Activated T-cell treated with anti-CD3 and anti-CD28 coated beads, Interleukin-2, amount 50 U/mL, for 24 hours (primary cell): ENCODE measurements around the gene ZNF708.
"Not testable (repeated sequence)": the region's sequence is repeated elsewhere in the genome, so short reads cannot be mapped to it uniquely, and the experiment has no call there.

Experiments
- DNase-seq: peaks from one replicate; pipeline ENCODE4 v3.0.0-alpha.2; 2020
- H3K27ac Mint-ChIP-seq: 2 replicates; pipeline ENCODE4 v1.8.0; 2020; ENCODE audit warnings: mild to moderate bottlenecking, mixed read lengths
- H3K27me3 Mint-ChIP-seq: 2 replicates; pipeline ENCODE4 v1.8.0; 2020; ENCODE audit warnings: mixed read lengths
- H3K36me3 Mint-ChIP-seq: 2 replicates; pipeline ENCODE4 v1.8.0; 2020; ENCODE audit warnings: low read depth, mixed read lengths
- H3K4me1 Mint-ChIP-seq: 2 replicates; pipeline ENCODE4 v1.8.0; 2020; ENCODE audit warnings: low read depth, mixed read lengths
- H3K4me3 Mint-ChIP-seq: 2 replicates; pipeline ENCODE4 v1.8.0; 2020; ENCODE audit warnings: mild to moderate bottlenecking, moderate library complexity, mixed read lengths
- H3K9me3 Mint-ChIP-seq: 2 replicates; pipeline ENCODE4 v1.8.0; 2020; ENCODE audit warnings: mixed read lengths

ZNF708 gene

DNA sequence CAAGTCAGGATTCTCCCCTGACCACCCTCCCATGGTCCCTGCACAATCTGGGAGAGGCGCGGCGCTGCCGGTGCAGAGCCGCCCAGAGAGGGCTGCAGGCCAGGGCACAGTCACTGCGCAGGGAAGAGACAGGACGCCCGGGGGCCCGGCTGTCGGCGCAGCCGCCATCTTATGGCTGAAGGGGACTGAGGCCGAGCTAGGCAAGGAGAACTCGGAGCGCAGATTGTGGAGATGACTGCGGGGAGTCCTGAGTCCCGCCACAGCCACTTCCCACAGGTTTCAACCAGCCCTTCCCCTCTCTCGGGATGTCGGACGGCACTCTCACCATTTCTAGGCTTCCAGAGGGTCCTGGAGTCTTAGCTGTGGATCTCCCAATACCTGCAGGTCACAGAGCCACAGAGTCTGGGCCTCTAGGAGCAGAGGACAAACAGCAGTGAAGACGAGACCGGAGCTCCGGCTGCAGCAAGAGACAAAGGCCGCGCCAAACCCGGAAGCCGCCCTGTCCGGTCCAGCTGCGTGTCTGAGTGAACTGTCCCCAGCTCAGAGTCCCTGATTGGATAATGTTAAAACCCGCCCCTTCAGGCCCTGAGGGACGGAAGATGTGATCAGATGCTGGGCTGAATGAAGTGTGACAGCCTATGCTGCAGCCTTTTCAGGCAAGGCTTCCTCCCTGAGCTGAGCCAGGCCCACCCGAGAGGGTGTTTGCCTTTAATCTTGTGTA, at the start of gene ZNF708:
Gene ZNF708 (minus strand): TSS at position 526 of the 721 bp plus-strand sequence. CDS start 198 bp downstream, at position 328.
- H3K27me3 Mint-ChIP-seq, result no peaks in the 10 kb centered on the region
- peaks cover 16% of the 10 kb centered on the region for H3K9me3 Mint-ChIP-seq
- H3K36me3 Mint-ChIP-seq, result peaks cover 51% of the 10 kb centered on the region
- peak within 1 kb of the TSS; percentile 99 for H3K4me3 Mint-ChIP-seq
- peak within 1 kb of the TSS; percentile 99 for H3K27ac Mint-ChIP-seq
- H3K4me1 Mint-ChIP-seq, result peaks cover 35% of the 10 kb centered on the region
- peak; percentile 81 for DNase-seq

DNA sequence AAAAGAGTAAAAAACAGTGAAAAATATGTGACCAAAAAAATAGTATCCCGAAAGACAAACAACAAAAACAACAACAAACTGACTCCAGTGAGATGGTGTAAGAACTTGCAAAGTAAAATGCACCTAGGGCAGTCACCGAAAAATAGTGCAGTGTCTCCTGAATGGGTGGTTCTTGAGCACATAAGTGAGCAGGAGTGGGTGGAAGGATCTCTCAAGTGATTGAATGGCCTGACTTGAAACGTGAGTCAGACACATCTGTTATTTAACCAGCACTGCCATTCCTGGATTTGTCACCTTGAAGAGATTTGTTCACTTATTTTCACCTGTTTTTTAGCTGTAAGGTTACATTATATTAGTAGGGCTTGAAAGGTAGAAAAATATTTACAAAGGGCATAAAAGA, 33.1 kb upstream of the ZNF708 start:
- Mint-ChIP-seq H3K9me3 (peaks cover 5% of the 10 kb centered on the region), H3K4me3 (no peak overlapping the region), H3K27me3 (no peaks in the 10 kb centered on the region), H3K4me1 (peaks cover 9% of the 10 kb centered on the region), H3K36me3 (peaks cover 78% of the 10 kb centered on the region), H3K27ac (no peak overlapping the region)
- no peak for DNase-seq

GRCh38 chr19:21358768-21359451, 29.7 kb upstream of the ZNF708 start, which contains the start of gene ZNF738:
ZNF738 (plus strand) TSS chr19:21359000; CDS start chr19:21359141, 141 bp downstream.
- DNase-seq, result peak; percentile 86
- peaks cover 9% of the 10 kb centered on the region for H3K4me1 Mint-ChIP-seq
- H3K4me3 Mint-ChIP-seq, result peak within 1 kb of the TSS; percentile 100
- H3K9me3 Mint-ChIP-seq, result peaks cover 2% of the 10 kb centered on the region
- H3K27ac Mint-ChIP-seq, result peak within 1 kb of the TSS; percentile 98
- H3K36me3 Mint-ChIP-seq, result peaks cover 47% of the 10 kb centered on the region
- H3K27me3 Mint-ChIP-seq, result no peaks in the 10 kb centered on the region

GRCh38 chr19:21352830-21353229, 23.6 kb upstream of the ZNF708 start:
- Mint-ChIP-seq H3K27me3 (no peaks in the 10 kb centered on the region), H3K36me3 (peaks cover 1% of the 10 kb centered on the region), H3K4me1 (peaks cover 3% of the 10 kb centered on the region), H3K4me3 (no peak overlapping the region), H3K27ac (no peak overlapping the region), H3K9me3 (peaks cover 20% of the 10 kb centered on the region)
- no peak for DNase-seq

DNA sequence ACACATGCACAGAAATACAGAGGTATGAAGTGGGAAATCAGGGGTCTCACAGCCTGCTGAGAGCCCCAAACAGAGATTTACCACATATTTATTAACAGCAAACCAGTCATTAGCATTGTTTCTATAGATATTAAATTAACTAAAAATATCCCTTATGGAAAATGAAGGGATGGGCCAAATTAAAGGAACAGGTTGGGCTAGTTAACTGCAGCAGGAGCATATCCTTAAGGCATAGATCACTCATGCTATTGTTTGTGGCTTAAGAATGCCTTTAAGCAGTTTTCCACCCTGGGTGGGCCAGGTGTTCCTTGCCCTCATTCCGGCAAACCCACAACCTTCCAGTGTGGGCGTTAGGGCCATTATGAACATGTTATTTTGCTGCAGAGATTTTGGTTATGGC, 15.6 kb upstream of the ZNF708 start:
- not testable (repeated sequence) for H3K27me3 Mint-ChIP-seq, H3K36me3 Mint-ChIP-seq, DNase-seq, H3K27ac Mint-ChIP-seq, H3K4me1 Mint-ChIP-seq, H3K4me3 Mint-ChIP-seq
- peaks cover 28% of the 10 kb centered on the region for H3K9me3 Mint-ChIP-seq

DNA sequence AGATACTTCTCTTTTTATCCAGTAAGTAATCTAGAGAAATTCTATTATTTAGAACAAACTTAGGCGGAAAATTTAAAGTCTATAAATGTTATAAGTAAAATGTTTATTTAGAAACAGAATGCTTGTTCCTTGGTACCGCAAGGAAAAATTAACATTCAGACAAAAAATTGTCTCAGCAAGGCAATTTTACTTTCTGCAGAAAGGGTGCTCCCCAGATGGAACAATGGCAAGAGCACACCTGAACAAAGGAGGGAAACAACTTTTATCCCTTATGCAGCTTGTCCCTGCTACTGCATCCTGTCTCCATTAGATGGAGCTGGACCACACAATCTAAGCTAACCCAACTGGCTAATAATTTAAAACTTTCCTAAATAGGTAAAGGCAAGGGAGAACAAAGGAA, 6.5 kb upstream of the ZNF708 start:
- Mint-ChIP-seq H3K4me3 (no peak overlapping the region), H3K36me3 (peaks cover 10% of the 10 kb centered on the region), H3K27me3 (no peaks in the 10 kb centered on the region), H3K4me1 (no peaks in the 10 kb centered on the region), H3K9me3 (peaks cover 33% of the 10 kb centered on the region), H3K27ac (no peak overlapping the region)
- DNase-seq, result no peak

DNA sequence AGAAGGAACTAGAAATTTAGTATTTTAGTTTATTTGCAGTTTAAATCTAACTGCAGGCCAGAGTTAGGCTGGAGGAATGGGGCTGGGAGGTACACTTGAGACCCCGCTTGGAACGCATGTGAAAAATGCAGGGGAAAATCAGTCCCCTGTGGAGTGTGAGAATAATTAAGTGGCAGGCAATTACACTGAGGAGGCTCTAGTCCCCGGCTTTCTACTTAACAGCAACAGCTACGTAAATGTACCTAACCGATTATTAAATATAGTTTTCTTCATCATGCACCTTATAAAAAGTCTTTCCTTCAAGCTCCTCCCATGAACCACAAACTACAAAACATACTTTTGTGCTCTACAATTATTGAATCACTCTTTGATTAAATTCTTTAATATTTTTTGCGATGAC, 804 bp downstream of the ZNF708 start:
- Mint-ChIP-seq H3K9me3 (peaks cover 16% of the 10 kb centered on the region), H3K4me1 (peaks cover 38% of the 10 kb centered on the region), H3K4me3 (peak overlapping the region; percentile 99), H3K36me3 (peaks cover 57% of the 10 kb centered on the region), H3K27me3 (no peaks in the 10 kb centered on the region), H3K27ac (peak overlapping the region; percentile 99)
- no peak for DNase-seq

- Mint-ChIP-seq H3K9me3 (peaks cover 21% of the 10 kb centered on the region), H3K27ac (no peak overlapping the region), H3K4me1 (peaks cover 59% of the 10 kb centered on the region), H3K27me3 (no peaks in the 10 kb centered on the region), H3K4me3 (peak overlapping the region; percentile 29), H3K36me3 (peaks cover 78% of the 10 kb centered on the region)
- no peak for DNase-seq
Observed at GRCh38 chr19:21326169-21326568, 3.0 kb downstream of the ZNF708 start.

GRCh38 chr19:21323000-21323399, 6.2 kb downstream of the ZNF708 start:
- Mint-ChIP-seq H3K4me3 (no peak overlapping the region), H3K27me3 (no peaks in the 10 kb centered on the region), H3K4me1 (peaks cover 68% of the 10 kb centered on the region), H3K9me3 (peaks cover 23% of the 10 kb centered on the region), H3K36me3 (peaks cover 93% of the 10 kb centered on the region), H3K27ac (no peak overlapping the region)
- no peak for DNase-seq

GRCh38 chr19:21322528-21322927, 6.7 kb downstream of the ZNF708 start:
- H3K27me3 Mint-ChIP-seq, result no peaks in the 10 kb centered on the region
- no peak overlapping the region for H3K27ac Mint-ChIP-seq
- H3K36me3 Mint-ChIP-seq, result peaks cover 93% of the 10 kb centered on the region
- DNase-seq, result no peak
- H3K4me3 Mint-ChIP-seq, result no peak overlapping the region
- H3K4me1 Mint-ChIP-seq, result peaks cover 68% of the 10 kb centered on the region
- peaks cover 23% of the 10 kb centered on the region for H3K9me3 Mint-ChIP-seq

GRCh38 chr19:21321996-21322395, 7.2 kb downstream of the ZNF708 start:
- Mint-ChIP-seq H3K27ac (peak overlapping the region; percentile 44), H3K27me3 (no peaks in the 10 kb centered on the region), H3K36me3 (peaks cover 93% of the 10 kb centered on the region), H3K4me3 (no peak overlapping the region), H3K9me3 (peaks cover 27% of the 10 kb centered on the region), H3K4me1 (peaks cover 70% of the 10 kb centered on the region)
- DNase-seq, result no peak

GRCh38 chr19:21321134-21321533, 8.1 kb downstream of the ZNF708 start:
- Mint-ChIP-seq H3K9me3 (peaks cover 23% of the 10 kb centered on the region), H3K4me1 (peaks cover 67% of the 10 kb centered on the region), H3K36me3 (peaks cover 93% of the 10 kb centered on the region), H3K27me3 (no peaks in the 10 kb centered on the region), H3K27ac (peak overlapping the region; percentile 50), H3K4me3 (no peak overlapping the region)
- no peak for DNase-seq

DNA sequence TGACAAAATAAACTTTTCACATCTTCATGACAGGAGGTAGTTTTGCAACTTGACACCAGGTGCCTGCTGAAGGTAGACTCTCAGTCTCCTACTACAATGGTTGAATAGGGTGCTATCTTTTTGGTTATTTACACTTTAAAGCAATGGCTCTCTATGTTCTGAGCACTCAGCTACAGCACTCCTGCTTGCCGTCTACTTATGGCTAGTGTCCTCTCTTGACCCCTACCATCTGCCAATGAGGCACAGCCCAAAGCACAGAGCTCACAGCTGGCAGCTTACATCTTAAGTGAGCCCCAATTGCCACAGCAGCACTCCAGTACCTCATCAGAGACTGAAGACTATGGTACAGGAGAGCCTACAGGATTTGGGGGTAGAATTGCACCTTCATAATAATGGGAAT, 11.4 kb downstream of the ZNF708 start:
- Mint-ChIP-seq H3K9me3 (peaks cover 14% of the 10 kb centered on the region), H3K27ac (no peak overlapping the region), H3K4me1 (peaks cover 61% of the 10 kb centered on the region), H3K4me3 (no peak overlapping the region), H3K27me3 (no peaks in the 10 kb centered on the region), H3K36me3 (peaks cover 87% of the 10 kb centered on the region)
- no peak for DNase-seq

- Mint-ChIP-seq H3K4me3 (no peak overlapping the region), H3K4me1 (peaks cover 50% of the 10 kb centered on the region), H3K27ac (peak overlapping the region; percentile 44), H3K36me3 (peaks cover 87% of the 10 kb centered on the region), H3K9me3 (peaks cover 10% of the 10 kb centered on the region), H3K27me3 (no peaks in the 10 kb centered on the region)
- no peak for DNase-seq
Observed at GRCh38 chr19:21314676-21315075, 14.5 kb downstream of the ZNF708 start.

GRCh38 chr19:21312807-21313206, 16.4 kb downstream of the ZNF708 start:
- H3K27ac Mint-ChIP-seq, H3K4me3 Mint-ChIP-seq, H3K27me3 Mint-ChIP-seq, DNase-seq, H3K9me3 Mint-ChIP-seq: not testable (repeated sequence)
- peaks cover 86% of the 10 kb centered on the region for H3K36me3 Mint-ChIP-seq
- peaks cover 50% of the 10 kb centered on the region for H3K4me1 Mint-ChIP-seq
